Measurements from ENCODE around the gene IL7R. TPM values are rescaled to one million over a fixed set of nuclear protein-coding genes. Genes with fewer than 3 reads are reported as not detected.
A peak's percentile ranks its signal among the peaks of the same experiment; 100 is the strongest.

IL7R gene
- total and polyA plus RNA-seq, 2 donors from 2014 or later: 0.34 to 53.7 TPM

- TF ChIP-seq CTCF (IDR thresholded peaks at IDR 0.05; ENCODE audit: borderline replicate concordance, extremely low read depth, insufficient read depth): no peak
- no peak overlapping the region for H3K9ac ChIP-seq (ENCODE audit: low read length in 3 of 3)
- intact Hi-C loops (cut with DNase I): no loop called here
- H3K27me3 ChIP-seq (ENCODE audit: control insufficient read depth, insufficient read depth, low read length): no peaks in the 10 kb centered on the region
- no peaks in the 10 kb centered on the region for H3K9me3 ChIP-seq (ENCODE audit: control insufficient read depth in 2 of 3, insufficient read depth in 1 of 3, low read length in 3 of 3)
- FAIRE-seq (no peak), DNase-seq (peak in 3 of 5 donors; percentile 18 to 38 (median 28))
- no peak overlapping the region for H3K27ac ChIP-seq (ENCODE audit: low read depth in 2 of 2, low read length in 2 of 2)
- no peak overlapping the region for H3K4me3 ChIP-seq (ENCODE audit: low read length in 3 of 3)
- no peaks in the 10 kb centered on the region for H3K36me3 ChIP-seq (ENCODE audit: control insufficient read depth in 2 of 3, insufficient read depth in 3 of 3, low read length in 3 of 3)
- no peaks in the 10 kb centered on the region for H3K4me1 ChIP-seq (ENCODE audit: control insufficient read depth in 2 of 3, insufficient read depth in 2 of 3, low read depth in 1 of 3, low read length in 3 of 3)
These were observed 13.1 kb downstream of the IL7R start for GRCh38 chr5:35869685-35870277.

- no peaks in the 10 kb centered on the region for H3K36me3 ChIP-seq (ENCODE audit: control insufficient read depth in 2 of 3, insufficient read depth in 3 of 3, low read length in 3 of 3)
- no peaks in the 10 kb centered on the region for H3K9me3 ChIP-seq (ENCODE audit: control insufficient read depth in 2 of 3, insufficient read depth in 1 of 3, low read length in 3 of 3)
- intact Hi-C loops (cut with DNase I): no loop called here
These were observed 13.9 kb downstream of the IL7R start for GRCh38 chr5:35870605-35871004.

GRCh38 chr5:35876454-35876853 is 19.8 kb downstream of the IL7R start:
- Histone ChIP-seq H3K27me3 (ENCODE audit: control insufficient read depth, insufficient read depth, low read length) (no peaks in the 10 kb centered on the region), H3K27ac (ENCODE audit: low read depth in 2 of 2, low read length in 2 of 2) (no peak overlapping the region), H3K9me3 (ENCODE audit: control insufficient read depth in 2 of 3, insufficient read depth in 1 of 3, low read length in 3 of 3) (no peaks in the 10 kb centered on the region), H3K4me3 (ENCODE audit: low read length in 3 of 3) (no peak overlapping the region), H3K9ac (ENCODE audit: low read length in 3 of 3) (no peak overlapping the region), H3K4me1 (ENCODE audit: control insufficient read depth in 2 of 3, insufficient read depth in 2 of 3, low read depth in 1 of 3, low read length in 3 of 3) (no peaks in the 10 kb centered on the region), H3K36me3 (ENCODE audit: control insufficient read depth in 2 of 3, insufficient read depth in 3 of 3, low read length in 3 of 3) (no peaks in the 10 kb centered on the region)
- intact Hi-C loops (cut with DNase I): no loop called here
- DNase-seq (no peak), FAIRE-seq (no peak)
- no peak for TF ChIP-seq CTCF (IDR thresholded peaks at IDR 0.05; ENCODE audit: borderline replicate concordance, extremely low read depth, insufficient read depth)

More at GRCh38 chr5:35870605-35871004, 13.9 kb downstream of the IL7R start:
- no peak for TF ChIP-seq CTCF (IDR thresholded peaks at IDR 0.05; ENCODE audit: borderline replicate concordance, extremely low read depth, insufficient read depth)
- Histone ChIP-seq H3K4me1 (ENCODE audit: control insufficient read depth in 2 of 3, insufficient read depth in 2 of 3, low read depth in 1 of 3, low read length in 3 of 3) (no peaks in the 10 kb centered on the region), H3K4me3 (ENCODE audit: low read length in 3 of 3) (no peak overlapping the region), H3K27me3 (ENCODE audit: control insufficient read depth, insufficient read depth, low read length) (no peaks in the 10 kb centered on the region), H3K9ac (ENCODE audit: low read length in 3 of 3) (no peak overlapping the region), H3K27ac (ENCODE audit: low read depth in 2 of 2, low read length in 2 of 2) (no peak overlapping the region)
- no peak for FAIRE-seq
- DNase-seq: no peak

GRCh38 chr5:35876922-35877321 is 20.2 kb downstream of the IL7R start:
- Histone ChIP-seq H3K36me3 (ENCODE audit: control insufficient read depth in 2 of 3, insufficient read depth in 3 of 3, low read length in 3 of 3) (no peaks in the 10 kb centered on the region), H3K4me3 (ENCODE audit: low read length in 3 of 3) (no peak overlapping the region), H3K27me3 (ENCODE audit: control insufficient read depth, insufficient read depth, low read length) (no peaks in the 10 kb centered on the region), H3K9ac (ENCODE audit: low read length in 3 of 3) (no peak overlapping the region), H3K27ac (ENCODE audit: low read depth in 2 of 2, low read length in 2 of 2) (no peak overlapping the region), H3K4me1 (ENCODE audit: control insufficient read depth in 2 of 3, insufficient read depth in 2 of 3, low read depth in 1 of 3, low read length in 3 of 3) (no peaks in the 10 kb centered on the region), H3K9me3 (ENCODE audit: control insufficient read depth in 2 of 3, insufficient read depth in 1 of 3, low read length in 3 of 3) (no peaks in the 10 kb centered on the region)
- TF ChIP-seq CTCF (IDR thresholded peaks at IDR 0.05; ENCODE audit: borderline replicate concordance, extremely low read depth, insufficient read depth): no peak
- no peak for FAIRE-seq
- intact Hi-C loops (cut with DNase I): no loop called here
- no peak for DNase-seq

Measured in kidney (tissue), 14 donors.